ENCODE measurements around the gene OLR1.

The OLR1 gene

DNA sequence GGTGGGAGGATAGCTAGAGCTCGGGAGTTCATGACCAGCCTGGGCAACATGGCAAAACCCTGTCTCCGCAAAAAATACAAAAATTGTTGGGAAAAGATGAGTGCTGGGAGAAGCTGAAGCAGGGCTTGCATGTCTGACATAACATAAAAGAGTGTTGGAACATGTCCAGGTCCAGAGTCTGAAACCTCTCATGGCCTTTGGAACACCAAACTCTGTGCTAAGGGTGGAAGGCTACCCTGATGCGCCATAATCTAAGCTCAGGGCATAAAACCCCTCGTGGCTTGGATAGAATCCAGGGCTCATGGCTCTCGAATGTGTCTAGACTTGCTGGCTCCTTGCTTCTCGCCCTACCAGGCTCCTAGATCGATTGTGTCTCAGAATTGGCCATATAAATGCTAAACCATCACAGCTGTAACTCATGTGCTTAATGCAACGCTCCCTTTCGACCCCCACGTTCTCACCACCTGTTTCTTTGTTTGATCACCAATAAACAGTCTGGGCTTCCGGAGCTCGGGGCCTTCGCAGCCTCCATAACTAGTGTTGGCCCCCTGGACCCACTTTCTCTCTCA, 35.2 kb downstream of the OLR1 start:
- no peaks in the 10 kb centered on the region for H3K27me3 ChIP-seq (ENCODE audit: control insufficient read depth in 3 of 3, insufficient read depth in 3 of 3, low read depth in 1 of 3, low read length in 3 of 3)
- H3K4me1 ChIP-seq (ENCODE audit: control insufficient read depth in 2 of 2, insufficient read depth in 1 of 2, low read depth in 1 of 2, low read length in 2 of 2), result no peaks in the 10 kb centered on the region
- no peak overlapping the region for H2BK15ac ChIP-seq (ENCODE audit: low read length)
- no peaks in the 10 kb centered on the region for H3K9me3 ChIP-seq (replicated peaks in 1 of 2; ENCODE audit: control insufficient read depth in 2 of 2, insufficient read depth in 1 of 2, low read depth in 1 of 2, low read length in 2 of 2)
- H3K79me1 ChIP-seq (ENCODE audit: low read depth, low read length), result no peaks in the 10 kb centered on the region
- no peak overlapping the region for H4K91ac ChIP-seq (ENCODE audit: low read depth, low read length, poor library complexity)
- no peak overlapping the region for H2BK120ac ChIP-seq (ENCODE audit: low read depth, low read length)
- H3K9ac ChIP-seq (ENCODE audit: low read depth, low read length, poor library complexity), result no peak overlapping the region
- H3K27ac ChIP-seq (replicated peaks; ENCODE audit: low read length), result no peak overlapping the region
- H4K8ac ChIP-seq (ENCODE audit: low read depth, low read length), result no peak overlapping the region
- no peak overlapping the region for H2AK5ac ChIP-seq (ENCODE audit: low read depth, low read length)
- H3K4ac ChIP-seq (ENCODE audit: low read length), result no peak overlapping the region
- WGBS, 2 donors (ENCODE audit: extremely low coverage in 2 of 2, insufficient read length in 2 of 2, insufficient replicate concordance in 1 of 2), result no CpG with 5 or more reads among the region's 13 CpGs
- no peak overlapping the region for H2BK12ac ChIP-seq (ENCODE audit: low read length)
- no peak overlapping the region for H3K18ac ChIP-seq (ENCODE audit: low read length)
- no peak overlapping the region for H3K23ac ChIP-seq (ENCODE audit: low read depth, low read length, poor library complexity)
- H3K36me3 ChIP-seq (replicated peaks in 1 of 2; ENCODE audit: control insufficient read depth in 2 of 2, insufficient read depth in 2 of 2, low read length in 2 of 2), result no peaks in the 10 kb centered on the region
- H2AFZ ChIP-seq (ENCODE audit: low read length), result no peak overlapping the region
- H3K4me2 ChIP-seq (ENCODE audit: insufficient read depth, low read length, poor library complexity, severe bottlenecking), result no peak overlapping the region
- no peak overlapping the region for H3K4me3 ChIP-seq (ENCODE audit: low read length in 2 of 2)
- no peak for DNase-seq (ENCODE audit: low spot score)
- no peak overlapping the region for H2BK5ac ChIP-seq (ENCODE audit: low read length)
- H3K14ac ChIP-seq (ENCODE audit: low read length), result no peak overlapping the region

- H4K8ac ChIP-seq (ENCODE audit: low read depth, low read length), result no peak overlapping the region
- no peaks in the 10 kb centered on the region for H3K36me3 ChIP-seq (replicated peaks in 1 of 2; ENCODE audit: control insufficient read depth in 2 of 2, insufficient read depth in 2 of 2, low read length in 2 of 2)
- no peaks in the 10 kb centered on the region for H3K4me1 ChIP-seq (ENCODE audit: control insufficient read depth in 2 of 2, insufficient read depth in 1 of 2, low read depth in 1 of 2, low read length in 2 of 2)
- no peaks in the 10 kb centered on the region for H3K79me1 ChIP-seq (ENCODE audit: low read depth, low read length)
- DNase-seq (ENCODE audit: low spot score), result no peak
- no peak overlapping the region for H2BK15ac ChIP-seq (ENCODE audit: low read length)
- no peak overlapping the region for H2AK5ac ChIP-seq (ENCODE audit: low read depth, low read length)
- no peaks in the 10 kb centered on the region for H3K27me3 ChIP-seq (ENCODE audit: control insufficient read depth in 3 of 3, insufficient read depth in 3 of 3, low read depth in 1 of 3, low read length in 3 of 3)
- H3K4ac ChIP-seq (ENCODE audit: low read length), result no peak overlapping the region
- no peak overlapping the region for H3K23ac ChIP-seq (ENCODE audit: low read depth, low read length, poor library complexity)
- no peak overlapping the region for H3K4me2 ChIP-seq (ENCODE audit: insufficient read depth, low read length, poor library complexity, severe bottlenecking)
- no peak overlapping the region for H3K27ac ChIP-seq (replicated peaks; ENCODE audit: low read length)
- WGBS, 2 donors (ENCODE audit: extremely low coverage in 2 of 2, insufficient read length in 2 of 2, insufficient replicate concordance in 1 of 2), result no CpG with 5 or more reads among the region's 4 CpGs
- H3K9ac ChIP-seq (ENCODE audit: low read depth, low read length, poor library complexity), result no peak overlapping the region
- no peak overlapping the region for H3K14ac ChIP-seq (ENCODE audit: low read length)
- H4K91ac ChIP-seq (ENCODE audit: low read depth, low read length, poor library complexity), result no peak overlapping the region
- H3K4me3 ChIP-seq (ENCODE audit: low read length in 2 of 2), result no peak overlapping the region
- no peak overlapping the region for H3K18ac ChIP-seq (ENCODE audit: low read length)
- no peak overlapping the region for H2BK5ac ChIP-seq (ENCODE audit: low read length)
- H3K9me3 ChIP-seq (replicated peaks in 1 of 2; ENCODE audit: control insufficient read depth in 2 of 2, insufficient read depth in 1 of 2, low read depth in 1 of 2, low read length in 2 of 2), result no peaks in the 10 kb centered on the region
- no peak overlapping the region for H2AFZ ChIP-seq (ENCODE audit: low read length)
- H2BK12ac ChIP-seq (ENCODE audit: low read length), result no peak overlapping the region
- H2BK120ac ChIP-seq (ENCODE audit: low read depth, low read length), result no peak overlapping the region
Observed at GRCh38 chr12:10135126-10135525, 36.8 kb downstream of the OLR1 start.

- no peak overlapping the region for H3K18ac ChIP-seq (ENCODE audit: low read length)
- no peak overlapping the region for H2BK15ac ChIP-seq (ENCODE audit: low read length)
- H2BK120ac ChIP-seq (ENCODE audit: low read depth, low read length), result no peak overlapping the region
- H3K36me3 ChIP-seq (replicated peaks in 1 of 2; ENCODE audit: control insufficient read depth in 2 of 2, insufficient read depth in 2 of 2, low read length in 2 of 2), result no peaks in the 10 kb centered on the region
- no peak overlapping the region for H2AK5ac ChIP-seq (ENCODE audit: low read depth, low read length)
- no peak overlapping the region for H3K9ac ChIP-seq (ENCODE audit: low read depth, low read length, poor library complexity)
- no peak overlapping the region for H3K14ac ChIP-seq (ENCODE audit: low read length)
- H3K4ac ChIP-seq (ENCODE audit: low read length), result no peak overlapping the region
- H2BK12ac ChIP-seq (ENCODE audit: low read length), result no peak overlapping the region
- H3K4me2 ChIP-seq (ENCODE audit: insufficient read depth, low read length, poor library complexity, severe bottlenecking), result no peak overlapping the region
- no peak overlapping the region for H4K8ac ChIP-seq (ENCODE audit: low read depth, low read length)
- H3K79me1 ChIP-seq (ENCODE audit: low read depth, low read length), result no peaks in the 10 kb centered on the region
- DNase-seq (ENCODE audit: low spot score), result no peak
- H3K4me3 ChIP-seq (ENCODE audit: low read length in 2 of 2), result no peak overlapping the region
- no peak overlapping the region for H3K27ac ChIP-seq (replicated peaks; ENCODE audit: low read length)
- H3K27me3 ChIP-seq (ENCODE audit: control insufficient read depth in 3 of 3, insufficient read depth in 3 of 3, low read depth in 1 of 3, low read length in 3 of 3), result no peaks in the 10 kb centered on the region
- no peak overlapping the region for H3K23ac ChIP-seq (ENCODE audit: low read depth, low read length, poor library complexity)
- no CpG with 5 or more reads among the region's 6 CpGs for WGBS, 2 donors (ENCODE audit: extremely low coverage in 2 of 2, insufficient read length in 2 of 2, insufficient replicate concordance in 1 of 2)
- no peaks in the 10 kb centered on the region for H3K9me3 ChIP-seq (replicated peaks in 1 of 2; ENCODE audit: control insufficient read depth in 2 of 2, insufficient read depth in 1 of 2, low read depth in 1 of 2, low read length in 2 of 2)
- H4K91ac ChIP-seq (ENCODE audit: low read depth, low read length, poor library complexity), result no peak overlapping the region
- H3K4me1 ChIP-seq (ENCODE audit: control insufficient read depth in 2 of 2, insufficient read depth in 1 of 2, low read depth in 1 of 2, low read length in 2 of 2), result no peaks in the 10 kb centered on the region
- H2BK5ac ChIP-seq (ENCODE audit: low read length), result no peak overlapping the region
- H2AFZ ChIP-seq (ENCODE audit: low read length), result no peak overlapping the region
Observed at GRCh38 chr12:10132850-10133370, 39.0 kb downstream of the OLR1 start.

DNA sequence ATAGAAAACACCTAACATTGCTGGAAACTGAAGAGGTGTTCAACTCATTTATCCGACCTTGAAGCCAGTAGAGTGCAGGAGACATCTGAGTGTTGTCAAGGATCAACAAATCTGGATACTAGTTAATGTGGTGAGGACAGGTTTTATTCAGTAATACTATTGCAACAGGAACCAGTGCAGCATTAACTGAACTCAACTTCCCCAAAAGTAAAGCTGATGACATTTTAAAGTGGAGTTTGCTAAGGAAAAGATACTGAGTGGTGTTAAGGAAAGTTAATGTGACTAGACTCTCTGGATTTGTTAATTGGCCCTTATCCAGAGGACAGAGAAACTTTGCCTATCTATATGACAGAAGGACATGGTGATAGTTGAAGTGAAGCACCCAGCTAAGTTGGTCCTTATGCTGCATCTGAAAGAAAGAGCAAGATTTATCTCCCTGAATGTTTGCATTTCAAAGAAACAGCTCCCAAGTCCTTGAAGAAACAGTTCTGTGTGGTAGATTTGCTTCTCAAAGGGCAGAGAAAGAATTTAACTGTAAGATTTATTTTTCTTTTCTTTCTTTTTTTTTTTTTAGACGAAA, 40.7 kb downstream of the OLR1 start:
- H3K18ac ChIP-seq (ENCODE audit: low read length), result no peak overlapping the region
- no peaks in the 10 kb centered on the region for H3K79me1 ChIP-seq (ENCODE audit: low read depth, low read length)
- H2AK5ac ChIP-seq (ENCODE audit: low read depth, low read length), result no peak overlapping the region
- no peak overlapping the region for H4K8ac ChIP-seq (ENCODE audit: low read depth, low read length)
- no peaks in the 10 kb centered on the region for H3K4me1 ChIP-seq (ENCODE audit: control insufficient read depth in 2 of 2, insufficient read depth in 1 of 2, low read depth in 1 of 2, low read length in 2 of 2)
- H3K14ac ChIP-seq (ENCODE audit: low read length), result no peak overlapping the region
- DNase-seq (ENCODE audit: low spot score), result no peak
- H2AFZ ChIP-seq (ENCODE audit: low read length), result no peak overlapping the region
- no peak overlapping the region for H3K4me2 ChIP-seq (ENCODE audit: insufficient read depth, low read length, poor library complexity, severe bottlenecking)
- H2BK12ac ChIP-seq (ENCODE audit: low read length), result no peak overlapping the region
- no peak overlapping the region for H4K91ac ChIP-seq (ENCODE audit: low read depth, low read length, poor library complexity)
- no peak overlapping the region for H3K27ac ChIP-seq (replicated peaks; ENCODE audit: low read length)
- H3K36me3 ChIP-seq (replicated peaks in 1 of 2; ENCODE audit: control insufficient read depth in 2 of 2, insufficient read depth in 2 of 2, low read length in 2 of 2), result no peaks in the 10 kb centered on the region
- H3K4ac ChIP-seq (ENCODE audit: low read length), result no peak overlapping the region
- no peak overlapping the region for H3K23ac ChIP-seq (ENCODE audit: low read depth, low read length, poor library complexity)
- no peak overlapping the region for H2BK120ac ChIP-seq (ENCODE audit: low read depth, low read length)
- H3K4me3 ChIP-seq (ENCODE audit: low read length in 2 of 2), result no peak overlapping the region
- H3K27me3 ChIP-seq (ENCODE audit: control insufficient read depth in 3 of 3, insufficient read depth in 3 of 3, low read depth in 1 of 3, low read length in 3 of 3), result no peaks in the 10 kb centered on the region
- H3K9me3 ChIP-seq (replicated peaks in 1 of 2; ENCODE audit: control insufficient read depth in 2 of 2, insufficient read depth in 1 of 2, low read depth in 1 of 2, low read length in 2 of 2), result no peaks in the 10 kb centered on the region
- no peak overlapping the region for H3K9ac ChIP-seq (ENCODE audit: low read depth, low read length, poor library complexity)
- no peak overlapping the region for H2BK15ac ChIP-seq (ENCODE audit: low read length)
- no CpG with 5 or more reads among the region's 2 CpGs for WGBS, 2 donors (ENCODE audit: extremely low coverage in 2 of 2, insufficient read length in 2 of 2, insufficient replicate concordance in 1 of 2)
- H2BK5ac ChIP-seq (ENCODE audit: low read length), result no peak overlapping the region

Measured in neuronal stem cell (in vitro differentiated cells).